WERI-Rb-1 (cell line): ENCODE data around the gene SULT1A2.
"Not testable (repeated sequence)": the region's sequence is repeated elsewhere in the genome, so short reads cannot be mapped to it uniquely, and the experiment has no call there.

Source experiments
- DNase-seq: peaks from one replicate; pipeline ENCODE4 v3.0.0-alpha.2; 2020
- H3K27ac ChIP-seq: fragments of 250-450 bp; sonication (Bioruptor Pico); 2 replicates; pipeline ENCODE4 v1.5.1; 2020; ENCODE audit warnings: mild to moderate bottlenecking, moderate library complexity
- H3K27me3 ChIP-seq: fragments of 250-450 bp; sonication (Bioruptor Pico); 2 replicates; pipeline ENCODE4 v1.5.1; 2021; ENCODE audit warnings: mild to moderate bottlenecking, low read depth, moderate library complexity; ENCODE audit not compliant: insufficient read depth, severe bottlenecking
- H3K36me3 ChIP-seq: fragments of 250-450 bp; sonication (Bioruptor Pico); 2 replicates; pipeline ENCODE4 v1.5.1; 2020; ENCODE audit warnings: mild to moderate bottlenecking, moderate library complexity
- H3K4me3 ChIP-seq: 2 replicates; pipeline ENCODE4 v1.5.1; 2011; ENCODE audit warnings: low read depth, mild to moderate bottlenecking, control low read depth, low read length
- H3K9me3 ChIP-seq: fragments of 250-450 bp; sonication (Bioruptor Pico); 2 replicates; pipeline ENCODE4 v1.5.1; 2021; ENCODE audit warnings: mild to moderate bottlenecking, moderate library complexity; ENCODE audit not compliant: severe bottlenecking
- TF ChIP-seq, protein P1 (sequence below): IDR thresholded peaks from 2 replicates; pipeline ENCODE4 v1.5.1; 2011; ENCODE audit warnings: low read depth, mild to moderate bottlenecking, control low read depth, inconsistent platforms, low read length

The SULT1A2 gene

DNA sequence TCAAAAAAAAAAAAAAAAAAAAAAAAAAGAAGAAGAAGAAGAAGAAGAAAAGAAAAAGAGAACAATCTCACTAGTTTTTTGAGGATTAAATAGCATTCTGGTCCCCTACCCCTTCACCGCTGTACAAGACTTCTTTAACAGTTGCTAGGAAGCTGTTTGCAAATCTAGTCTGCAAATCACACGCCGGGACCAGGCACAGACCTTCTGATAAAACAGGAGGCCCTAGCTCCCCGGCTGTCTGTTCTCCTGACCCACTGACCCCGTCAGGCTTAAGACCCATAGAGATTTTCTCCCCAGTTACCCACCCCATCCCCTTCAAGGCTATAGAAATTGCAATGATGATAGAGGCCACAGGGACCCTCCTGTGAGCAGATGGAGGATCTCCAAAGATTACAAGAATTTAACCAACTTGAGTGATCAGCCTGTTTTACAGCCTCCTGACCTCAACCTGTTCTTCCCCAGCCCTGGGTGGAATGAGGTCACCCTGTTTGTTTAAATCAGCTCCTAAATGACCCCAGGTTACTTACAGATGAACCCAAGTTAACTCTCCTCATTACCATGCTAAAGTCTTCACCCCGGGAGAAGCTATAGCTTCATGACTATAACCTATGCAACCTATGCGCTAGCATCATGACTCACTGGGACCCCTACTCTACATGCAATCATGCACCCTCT is 24.8 kb upstream of the SULT1A2 start:
- peak; percentile 82 for DNase-seq
- no peaks in the 10 kb centered on the region for H3K9me3 ChIP-seq
- TF ChIP-seq, protein P1, sequence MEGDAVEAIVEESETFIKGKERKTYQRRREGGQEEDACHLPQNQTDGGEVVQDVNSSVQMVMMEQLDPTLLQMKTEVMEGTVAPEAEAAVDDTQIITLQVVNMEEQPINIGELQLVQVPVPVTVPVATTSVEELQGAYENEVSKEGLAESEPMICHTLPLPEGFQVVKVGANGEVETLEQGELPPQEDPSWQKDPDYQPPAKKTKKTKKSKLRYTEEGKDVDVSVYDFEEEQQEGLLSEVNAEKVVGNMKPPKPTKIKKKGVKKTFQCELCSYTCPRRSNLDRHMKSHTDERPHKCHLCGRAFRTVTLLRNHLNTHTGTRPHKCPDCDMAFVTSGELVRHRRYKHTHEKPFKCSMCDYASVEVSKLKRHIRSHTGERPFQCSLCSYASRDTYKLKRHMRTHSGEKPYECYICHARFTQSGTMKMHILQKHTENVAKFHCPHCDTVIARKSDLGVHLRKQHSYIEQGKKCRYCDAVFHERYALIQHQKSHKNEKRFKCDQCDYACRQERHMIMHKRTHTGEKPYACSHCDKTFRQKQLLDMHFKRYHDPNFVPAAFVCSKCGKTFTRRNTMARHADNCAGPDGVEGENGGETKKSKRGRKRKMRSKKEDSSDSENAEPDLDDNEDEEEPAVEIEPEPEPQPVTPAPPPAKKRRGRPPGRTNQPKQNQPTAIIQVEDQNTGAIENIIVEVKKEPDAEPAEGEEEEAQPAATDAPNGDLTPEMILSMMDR = no peak
- no peak overlapping the region for H3K4me3 ChIP-seq
- no peaks in the 10 kb centered on the region for H3K36me3 ChIP-seq
- H3K27me3 ChIP-seq = no peaks in the 10 kb centered on the region
- H3K27ac ChIP-seq = peak overlapping the region; percentile 67

DNA sequence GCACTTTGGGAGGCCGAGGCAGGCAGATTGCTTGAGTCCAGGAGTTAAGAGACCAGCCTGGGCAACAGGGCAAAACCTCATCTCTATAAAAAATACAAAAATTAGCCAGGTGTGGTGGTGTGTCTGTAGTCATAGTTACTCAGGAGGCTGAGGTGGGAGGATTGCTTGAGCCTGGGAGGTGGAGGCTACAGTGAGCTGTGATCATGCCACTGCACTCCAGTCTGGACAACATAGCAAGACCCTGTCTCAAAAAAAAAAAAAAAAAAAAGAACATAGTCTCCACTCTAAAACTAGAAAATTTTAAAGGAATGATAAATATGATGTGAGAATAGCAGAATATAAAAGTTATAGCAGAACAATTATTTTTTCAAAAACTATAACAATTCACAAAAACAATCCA is 23.5 kb upstream of the SULT1A2 start:
- DNase-seq, H3K4me3 ChIP-seq, H3K27ac ChIP-seq, H3K27me3 ChIP-seq, H3K36me3 ChIP-seq, H3K9me3 ChIP-seq: not testable (repeated sequence)

DNA sequence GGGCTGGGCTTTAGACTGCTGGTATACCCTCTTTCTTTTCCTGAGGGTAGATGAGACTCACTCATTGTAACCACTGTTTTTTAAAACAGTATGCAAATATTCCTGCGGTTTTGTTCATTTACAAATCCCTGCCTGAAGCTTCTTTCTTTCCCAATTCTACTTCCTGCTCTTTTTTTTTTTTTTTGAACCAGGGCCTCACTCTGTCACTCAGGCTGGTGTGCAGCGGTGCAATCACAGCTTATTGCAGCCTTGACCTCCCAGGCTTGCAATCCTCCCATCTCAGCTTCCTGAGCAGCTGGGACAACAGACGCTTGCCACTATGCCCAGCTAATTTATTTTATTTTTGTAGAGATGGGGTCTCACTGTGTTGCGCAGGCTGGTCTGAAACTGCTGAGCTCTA is 21.0 kb upstream of the SULT1A2 start:
- Histone ChIP-seq H3K27ac (peak overlapping the region; percentile 50), H3K4me3 (no peak overlapping the region), H3K27me3 (no peaks in the 10 kb centered on the region), H3K36me3 (no peaks in the 10 kb centered on the region), H3K9me3 (no peaks in the 10 kb centered on the region)
- TF ChIP-seq, protein P1 = no peak
- DNase-seq = peak; percentile 73

DNA sequence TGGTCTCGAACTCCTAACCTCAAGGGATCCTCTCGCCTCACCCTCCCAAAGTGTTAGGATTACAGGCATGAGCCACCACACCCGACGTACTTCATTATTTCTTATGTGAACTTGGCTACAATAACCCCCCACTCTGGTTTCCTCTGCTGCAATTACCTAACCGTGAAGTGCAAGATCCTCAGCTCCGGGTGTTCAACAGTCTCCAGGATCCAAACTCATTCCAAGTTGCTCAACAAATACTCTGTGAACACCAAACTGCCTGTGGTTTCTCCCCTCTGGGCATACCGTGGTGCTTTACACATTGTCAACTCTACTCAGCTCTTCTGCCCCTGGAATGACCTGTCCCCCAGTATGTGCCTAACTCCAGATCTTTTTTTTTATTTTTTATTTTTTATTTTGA is 19.8 kb upstream of the SULT1A2 start:
- TF ChIP-seq, protein P1 = no peak
- Histone ChIP-seq H3K4me3 (no peak overlapping the region), H3K9me3 (no peaks in the 10 kb centered on the region), H3K27ac (no peak overlapping the region), H3K36me3 (no peaks in the 10 kb centered on the region), H3K27me3 (no peaks in the 10 kb centered on the region)
- no peak for DNase-seq

DNA sequence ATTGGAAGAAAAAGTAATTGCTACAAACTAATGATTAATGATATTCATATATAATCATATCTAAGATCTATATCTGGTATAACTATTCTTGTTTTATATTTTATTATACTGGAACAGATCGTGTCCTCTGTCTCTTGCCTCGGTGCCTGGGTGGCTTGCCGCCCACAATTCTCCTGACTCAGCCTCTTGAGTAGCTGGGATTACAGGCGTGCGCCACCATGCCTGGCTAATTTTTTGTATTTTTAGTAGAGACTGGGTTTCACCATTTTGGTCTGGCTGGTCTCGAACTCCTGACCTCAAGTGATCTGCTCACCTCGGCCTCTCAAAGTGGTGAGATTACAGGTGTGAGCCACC is 19.4 kb upstream of the SULT1A2 start:
- H3K27ac ChIP-seq = not testable (repeated sequence)

DNA sequence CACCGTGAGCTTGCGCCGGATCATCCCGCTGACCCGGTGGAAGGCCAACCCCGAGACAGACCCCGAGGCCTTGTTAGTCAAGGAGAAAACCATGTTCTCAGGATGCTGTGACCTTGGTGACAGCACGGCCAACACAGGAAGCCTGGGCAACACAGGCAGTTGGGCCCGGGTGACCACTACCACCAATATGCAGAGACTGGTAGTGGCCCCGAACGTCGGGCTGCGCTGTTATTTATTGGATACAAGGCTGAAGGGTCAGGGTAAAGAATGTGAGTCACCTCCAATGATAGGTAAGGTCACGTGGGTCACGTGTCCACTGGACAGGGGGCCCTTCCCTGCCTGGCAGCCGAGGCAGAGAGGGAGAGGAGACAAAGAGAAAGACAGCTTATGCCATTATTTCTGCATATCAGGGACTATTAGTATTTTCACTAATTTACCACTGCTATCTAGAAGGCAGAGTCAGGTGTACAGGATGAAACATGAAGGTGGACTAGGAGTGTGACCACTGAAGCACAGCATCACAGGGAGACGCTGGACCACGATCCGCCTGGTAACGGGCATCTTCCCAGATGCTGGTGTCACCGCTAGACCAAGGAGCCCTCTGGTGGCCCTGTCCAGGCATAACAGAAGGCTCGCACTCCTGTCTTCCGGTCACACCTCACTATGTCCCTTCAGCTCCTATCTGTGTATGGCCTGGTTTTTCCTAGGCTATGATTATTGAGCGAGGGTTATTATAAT is 18.8 kb upstream of the SULT1A2 start:
- H3K36me3 ChIP-seq = not testable (repeated sequence)
- peak; percentile 82 for DNase-seq

More for the DNA sequence above, 19.4 kb upstream of the SULT1A2 start:
- DNase-seq, H3K9me3 ChIP-seq, H3K27me3 ChIP-seq, H3K4me3 ChIP-seq, H3K36me3 ChIP-seq: not testable (repeated sequence)

DNA sequence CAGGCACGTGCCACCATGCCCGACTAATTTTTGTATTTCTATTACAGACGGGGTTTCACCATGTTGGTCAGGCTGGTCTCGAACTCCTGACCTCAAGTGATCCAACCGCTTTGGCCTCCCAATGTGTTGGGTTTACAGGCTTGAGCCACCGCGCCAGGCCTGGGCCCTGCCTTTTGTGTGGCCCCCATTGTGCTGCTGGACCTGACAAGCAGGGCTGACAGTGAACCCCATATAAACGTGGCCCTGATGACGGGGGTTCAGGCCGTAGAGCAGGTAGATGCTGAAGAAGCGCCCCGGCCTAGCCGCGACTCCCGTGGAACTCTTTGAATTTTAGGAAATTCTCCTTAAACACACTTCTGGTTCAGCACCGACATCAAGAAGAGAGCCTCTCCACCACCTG is 17.7 kb upstream of the SULT1A2 start:
- H3K36me3 ChIP-seq, H3K4me3 ChIP-seq, H3K27ac ChIP-seq, DNase-seq, H3K27me3 ChIP-seq, H3K9me3 ChIP-seq: not testable (repeated sequence)

More for the DNA sequence above, 18.8 kb upstream of the SULT1A2 start:
- not testable (repeated sequence) for H3K27ac ChIP-seq, H3K27me3 ChIP-seq, H3K4me3 ChIP-seq, H3K9me3 ChIP-seq
- TF ChIP-seq, protein P1 = peak; percentile 70

DNA sequence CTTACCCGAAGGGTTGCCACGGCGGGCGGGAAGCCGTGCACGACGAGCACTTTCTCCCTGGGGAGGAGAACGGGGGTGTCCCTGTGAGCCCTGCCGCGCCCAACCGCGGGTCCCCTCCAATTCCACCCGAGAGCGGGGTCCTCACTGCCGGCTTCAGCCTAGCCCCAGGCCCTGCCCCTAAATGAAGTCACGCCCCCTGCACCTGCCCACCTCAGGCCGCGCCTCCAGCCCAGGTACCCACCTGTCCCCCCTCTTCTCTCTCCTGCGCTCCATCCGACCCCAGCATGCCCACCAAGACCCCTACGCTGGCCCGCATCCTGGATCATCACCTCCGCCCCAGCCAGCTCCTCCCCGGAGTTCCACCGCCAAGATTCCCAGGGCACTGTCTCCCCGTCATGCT is 17.1 kb upstream of the SULT1A2 start:
- H3K36me3 ChIP-seq, H3K27ac ChIP-seq, H3K27me3 ChIP-seq, H3K4me3 ChIP-seq, H3K9me3 ChIP-seq, DNase-seq: not testable (repeated sequence)

DNA sequence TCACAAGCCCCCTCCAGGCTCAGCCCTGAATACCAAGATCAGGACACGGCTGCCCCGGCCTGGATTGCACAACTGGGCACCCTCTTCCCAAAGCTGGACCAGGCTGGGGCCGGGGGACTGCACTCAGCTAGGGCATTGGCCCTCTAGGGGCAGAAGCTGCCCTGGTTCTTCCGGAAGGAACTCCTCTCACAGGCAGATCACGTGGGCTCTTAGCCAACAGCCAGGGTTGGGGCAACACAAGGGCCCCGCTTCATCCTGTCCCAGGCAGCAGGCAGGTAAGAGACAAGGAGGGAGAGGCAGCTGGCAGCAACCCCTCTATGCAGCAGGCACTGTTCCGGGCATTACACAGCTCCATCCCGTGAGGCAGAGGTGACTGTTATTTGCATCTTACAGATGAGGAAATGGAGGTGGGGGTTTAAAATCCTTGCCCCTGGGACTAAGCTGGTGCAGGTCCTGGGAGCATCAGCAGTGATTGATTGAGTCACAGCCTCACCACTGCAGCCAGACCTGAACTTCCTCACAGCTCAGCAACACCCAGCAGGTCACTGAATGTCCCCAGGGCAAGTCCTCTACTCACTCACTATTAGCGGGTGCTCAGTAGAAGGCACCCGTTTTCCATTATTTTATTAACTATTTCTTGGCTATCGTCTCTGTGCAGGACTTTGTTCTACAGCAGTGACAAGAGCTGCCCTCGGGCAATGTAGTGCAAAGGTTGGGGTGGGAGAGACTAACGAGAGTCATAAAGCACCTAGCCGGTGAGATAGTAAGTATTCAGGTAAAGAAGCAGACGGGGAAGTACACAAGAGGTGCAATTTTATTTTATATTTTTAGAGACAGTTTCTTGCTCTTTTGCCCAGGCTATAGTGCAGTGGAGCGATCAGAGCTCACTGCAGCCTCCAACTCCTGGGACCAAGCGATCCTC is 15.8 kb upstream of the SULT1A2 start:
- H3K27me3 ChIP-seq = not testable (repeated sequence)

More for the DNA sequence above, 15.8 kb upstream of the SULT1A2 start:
- not testable (repeated sequence) for DNase-seq, H3K27ac ChIP-seq, H3K4me3 ChIP-seq, H3K36me3 ChIP-seq, H3K9me3 ChIP-seq
